H1 (cell line): ENCODE data around the gene CACNB4. TPM values are rescaled to one million over a fixed set of nuclear protein-coding genes. Genes with fewer than 3 reads are reported as not detected.

Experiments
- CTCF ChIA-PET: fragments of 300-600 bp; sonication (Branson Sonifier 250); formaldehyde crosslinking; loops from one replicate; lab custom pipeline; 2021; ENCODE audit not compliant: partially characterized antibody; lab: Charles Lee
- POLR2A ChIA-PET: fragments of 300-600 bp; sonication (Branson Sonifier 250); formaldehyde crosslinking; loops from one replicate; lab custom pipeline; 2021; ENCODE audit warnings: inconsistent platforms; ENCODE audit not compliant: partially characterized antibody; lab: Charles Lee
- DNase-seq, 2 experiments: peaks; one replicate each; pipeline versions ENCODE4 v3.0.0 to v3.0.0-alpha.2; 2010 to 2022; ENCODE audit warnings: low spot score in 2 of 2, low read depth in 1 of 2, mixed read lengths in 1 of 2
- FAIRE-seq: peaks from 2 replicates; lab custom pipeline; 2011; peaks lifted over from hg19 to GRCh38; lab: Jason Lieb, UNC
- H2AFZ ChIP-seq: 2 replicates; pipeline ENCODE4 v1.8.1; 2012; ENCODE audit warnings: low read length, inconsistent platforms
- H2AK5ac ChIP-seq: 2 replicates; pipeline ENCODE4 v1.6.1; 2013; ENCODE audit warnings: low read depth, low read length
- H2BK120ac ChIP-seq: replicated peaks from 2 replicates; pipeline ENCODE3; 2013; ENCODE audit warnings: low read depth, low read length, inconsistent platforms
- H2BK12ac ChIP-seq: 2 replicates; pipeline ENCODE4 v1.6.1; 2013; ENCODE audit warnings: low read depth, low read length
- H2BK15ac ChIP-seq: 2 replicates; pipeline ENCODE4 v1.6.1; 2013; ENCODE audit warnings: low read length
- H2BK20ac ChIP-seq: 2 replicates; pipeline ENCODE4 v1.6.1; 2013; ENCODE audit warnings: low read length
- H2BK5ac ChIP-seq: 2 replicates; pipeline ENCODE4 v1.6.1; 2013; ENCODE audit warnings: low read depth, low read length
- H3K14ac ChIP-seq: 2 replicates; pipeline ENCODE4 v1.6.1; 2013; ENCODE audit warnings: inconsistent platforms; ENCODE audit not compliant: insufficient read length
- H3K18ac ChIP-seq: 2 replicates; pipeline ENCODE4 v1.6.1; 2013; ENCODE audit warnings: low read length; ENCODE audit errors: extremely low read depth
- H3K23ac ChIP-seq: 2 replicates; pipeline ENCODE4 v1.6.1; 2013; ENCODE audit warnings: inconsistent platforms; ENCODE audit not compliant: insufficient read length
- H3K23me2 ChIP-seq: 2 replicates; pipeline ENCODE4 v1.6.1; 2013; ENCODE audit warnings: low read depth, low read length
- H3K27ac ChIP-seq: 2 replicates; pipeline ENCODE4 v1.6.1; 2011; ENCODE audit warnings: low read depth, low read length, inconsistent platforms
- H3K27me3 ChIP-seq, 4 experiments: replicated peaks in 1 of 4; 1 replicate in 1 of 4; 2 replicates in 3 of 4; pipeline versions ENCODE4 v1.6.1 to v1.8.1; 2011 to 2013; ENCODE audit warnings: low read length in 3 of 4, mild to moderate bottlenecking in 3 of 4, inconsistent platforms in 2 of 4, mixed read lengths in 2 of 4, moderate library complexity in 1 of 4; ENCODE audit not compliant: control insufficient read depth in 3 of 4, insufficient read depth in 3 of 4; ENCODE audit errors: extremely low read depth in 1 of 4
- H3K36me3 ChIP-seq, 4 experiments: 2 replicates each; pipeline versions ENCODE4 v1.6.1 to v1.8.1; 2011 to 2013; ENCODE audit warnings: mild to moderate bottlenecking in 4 of 4, low read length in 3 of 4, moderate library complexity in 2 of 4, control low read depth in 1 of 4, inconsistent platforms in 1 of 4; ENCODE audit not compliant: insufficient read depth in 4 of 4, control insufficient read depth in 2 of 4
- H3K4ac ChIP-seq: replicated peaks from 2 replicates; pipeline ENCODE3; 2013; ENCODE audit warnings: low read length, low read depth, mixed read lengths, inconsistent platforms; ENCODE audit not compliant: insufficient read length
- H3K4me1 ChIP-seq, 4 experiments: replicated peaks in 1 of 4; 1 replicate in 1 of 4; 2 replicates in 3 of 4; pipeline versions ENCODE4 v1.6.1 to v1.8.1; 2011 to 2013; ENCODE audit warnings: low read length in 3 of 4, inconsistent platforms in 2 of 4, mixed read lengths in 1 of 4; ENCODE audit not compliant: insufficient read depth in 4 of 4, control insufficient read depth in 3 of 4
- H3K4me2 ChIP-seq, 2 experiments: 2 replicates each; pipeline versions ENCODE4 v1.6.1 to v1.8.1; 2011 to 2013; ENCODE audit warnings: low read depth in 2 of 2, low read length in 2 of 2, control low read depth in 1 of 2, inconsistent platforms in 1 of 2, mild to moderate bottlenecking in 1 of 2; ENCODE audit not compliant: insufficient read depth in 1 of 2
- H3K4me3 ChIP-seq, 4 experiments: fragments of 200-600, 300-600 bp in 1 of 4; sonication (generic), shearing (Covaris generic), sonication (Bioruptor Twin) in 1 of 4; 2 replicates each; pipeline versions ENCODE4 v1.5.1 to v1.8.1; 2011 to 2016; ENCODE audit warnings: low read length in 4 of 4, low read depth in 3 of 4, control low read depth in 2 of 4, inconsistent platforms in 2 of 4, mild to moderate bottlenecking in 2 of 4, mixed read lengths in 1 of 4, moderate library complexity in 1 of 4; ENCODE audit not compliant: insufficient read depth in 2 of 4; ENCODE audit errors: extremely low read depth in 1 of 4
- H3K56ac ChIP-seq: replicated peaks from 2 replicates; pipeline ENCODE3; 2013; ENCODE audit warnings: low read depth, mild to moderate bottlenecking, mixed read lengths, low read length, inconsistent platforms; ENCODE audit not compliant: insufficient read length
- H3K79me1 ChIP-seq: 2 replicates; pipeline ENCODE4 v1.6.1; 2013; ENCODE audit warnings: low read depth, low read length, control low read depth
- H3K79me2 ChIP-seq, 2 experiments: 2 replicates each; pipeline versions ENCODE4 v1.6.1 to v1.8.1; 2012 to 2013; ENCODE audit warnings: low read length in 2 of 2, mild to moderate bottlenecking in 2 of 2, inconsistent platforms in 1 of 2; ENCODE audit not compliant: insufficient read depth in 2 of 2, control insufficient read depth in 1 of 2
- H3K9ac ChIP-seq, 4 experiments: replicated peaks in 1 of 4; 1 replicate in 1 of 4; 2 replicates in 3 of 4; pipeline versions ENCODE4 v1.6.1 to v1.8.1; 2011 to 2013; ENCODE audit warnings: low read depth in 3 of 4, low read length in 3 of 4, control low read depth in 2 of 4, mild to moderate bottlenecking in 2 of 4, moderate library complexity in 2 of 4, inconsistent platforms in 1 of 4; ENCODE audit errors: extremely low read depth in 1 of 4
- H3K9me3 ChIP-seq, 2 experiments: 2 replicates each; pipeline versions ENCODE4 v1.6.1 to v1.8.1; 2012 to 2013; ENCODE audit warnings: mild to moderate bottlenecking in 2 of 2, moderate library complexity in 2 of 2, control low read depth in 1 of 2, inconsistent platforms in 1 of 2, low read depth in 1 of 2, low read length in 1 of 2, mixed read lengths in 1 of 2; ENCODE audit not compliant: insufficient read depth in 2 of 2
- H4K20me1 ChIP-seq, 2 experiments: replicated peaks in 1 of 2; 2 replicates each; pipeline versions ENCODE3 to v1.8.1; 2011 to 2013; ENCODE audit warnings: inconsistent platforms in 2 of 2, low read length in 2 of 2, mild to moderate bottlenecking in 1 of 2; ENCODE audit not compliant: insufficient read depth in 2 of 2, control insufficient read depth in 1 of 2
- H4K5ac ChIP-seq: 2 replicates; pipeline ENCODE4 v1.6.1; 2013; ENCODE audit warnings: low read length, low read depth, mixed read lengths, inconsistent platforms; ENCODE audit not compliant: insufficient read length
- H4K8ac ChIP-seq: 2 replicates; pipeline ENCODE4 v1.8.0; 2013; ENCODE audit warnings: mild to moderate bottlenecking, moderate library complexity, low read length, inconsistent platforms; ENCODE audit not compliant: insufficient read depth; ENCODE audit errors: extremely low read depth
- H4K91ac ChIP-seq: replicated peaks from 2 replicates; pipeline ENCODE3; 2013; ENCODE audit warnings: low read length, mixed read lengths, inconsistent platforms; ENCODE audit not compliant: insufficient read length
- ATF2 ChIP-seq: IDR thresholded peaks from 2 replicates; pipeline ENCODE4 v1.6.1; 2012; ENCODE audit warnings: low read length, inconsistent platforms
- BRCA1 ChIP-seq: IDR thresholded peaks from 2 replicates; pipeline ENCODE4 v1.6.1; 2012; ENCODE audit warnings: low read depth, low read length, improper control_type of control experiment
- CBX5 ChIP-seq: fragments of 300-800, 300-1000 bp; sonication (generic); IDR thresholded peaks from 2 replicates; pipeline ENCODE4 v1.7.1; 2016; ENCODE audit warnings: antibody characterized with exemption, low read length, low read depth
- CBX8 ChIP-seq: fragments of 300-800, 300-1000 bp; sonication (generic); IDR thresholded peaks from 2 replicates; pipeline ENCODE4 v1.7.1; 2016; ENCODE audit warnings: low read depth, low read length, borderline replicate concordance
- KDM1A ChIP-seq: fragments of 200-600, 300-600 bp; sonication (generic); IDR thresholded peaks from 2 replicates; pipeline ENCODE4 v1.7.1; 2016; ENCODE audit warnings: mild to moderate bottlenecking, low read length, borderline replicate concordance
- MAFK ChIP-seq: IDR thresholded peaks from 2 replicates; pipeline ENCODE4 v1.6.1; 2012; ENCODE audit warnings: low read depth, mild to moderate bottlenecking, improper control_type of control experiment, low read length
- RAD21 ChIP-seq, 2 experiments: IDR thresholded peaks in 1 of 2; conservative IDR thresholded peaks in 1 of 2; 2 replicates each; pipeline ENCODE4 v1.6.1; 2011; ENCODE audit warnings: low read depth in 2 of 2, low read length in 2 of 2, improper control_type of control experiment in 1 of 2, inconsistent platforms in 1 of 2, mild to moderate bottlenecking in 1 of 2, moderate library complexity in 1 of 2
- RFX5 ChIP-seq: IDR thresholded peaks from 2 replicates; pipeline ENCODE4 v1.6.1; 2011; ENCODE audit warnings: low read depth, low read length, improper control_type of control experiment, borderline replicate concordance
- SIRT6 ChIP-seq: IDR thresholded peaks from one replicate; pipeline ENCODE4 v1.7.1; 2012; ENCODE audit warnings: low read length, inconsistent platforms
- SP2 ChIP-seq: IDR thresholded peaks from 2 replicates; pipeline ENCODE4 v1.6.1; 2012; ENCODE audit warnings: mild to moderate bottlenecking, low read length, inconsistent platforms
- SRF ChIP-seq: IDR thresholded peaks from 2 replicates; pipeline ENCODE4 v1.6.1; 2011; ENCODE audit warnings: mild to moderate bottlenecking, low read depth, low read length, moderate library complexity
- SUZ12 ChIP-seq: fragments of 200-600 bp; sonication (generic); IDR thresholded peaks from 2 replicates; pipeline ENCODE4 v1.6.1; 2012; ENCODE audit warnings: mild to moderate bottlenecking, inconsistent platforms, low read length, moderate library complexity, mixed read lengths
- TAF1 ChIP-seq: IDR thresholded peaks from 2 replicates; pipeline ENCODE4 v1.6.1; 2011; ENCODE audit warnings: mild to moderate bottlenecking, low read depth, low read length
- WGBS, 2 experiments: shearing (Covaris generic) in 1 of 2; methylation state at CpG; one replicate each; pipeline versions ENCODE4 v1.1.6 to v1.1.7; 2013 to 2015; ENCODE audit warnings: low lambda C conversion rate in 2 of 2, mixed read lengths in 2 of 2, inconsistent platforms in 1 of 2, low coverage in 1 of 2, missing lambda C conversion rate in 1 of 2; ENCODE audit not compliant: insufficient replicate concordance in 2 of 2, insufficient coverage in 1 of 2, insufficient read length in 1 of 2; ENCODE audit errors: extremely low coverage in 1 of 2, missing lambda C conversion rate in 1 of 2; 5-methylcytosine and 5-hydroxymethylcytosine counted together
- polyA plus RNA-seq, 7 experiments: library from polyadenylated mRNA; depleted of rRNA in 3 of 7; stranded (reverse) in 5 of 7; unstranded in 2 of 7; fragments of >200 nt in 5 of 7; fragments of 200-250 nt in 2 of 7; gene quantifications; 1 replicate in 5 of 7; 2 replicates in 1 of 7; 4 replicates in 1 of 7; pipeline versions ENCODE4 v1.2.1 to v1.2.3, GENCODE V29; 2011 to 2013; ENCODE audit warnings: missing spikeins in 2 of 7, mixed read lengths in 2 of 7
- total RNA-seq: library from RNA; stranded (reverse); fragmentation: NEBNext Ultra II Directional; extraction: Animal tissue kit (Norgen Biotek cat#: 25700); gene quantifications from 2 replicates; pipeline ENCODE4 v1.2.1, GENCODE V29; 2021

Gene CACNB4
- total and polyA plus RNA-seq, 2 of the 8 experiments (the other 6 are each of a cell fraction or from before 2014, with no cell fraction given) = 2.0 to 4.0 TPM

GRCh38 chr2:151976945-151977353 is 121.9 kb downstream of the CACNB4 start:
- 86% methylated on average over 2 of the region's 2 CpGs; no CpG with 5 or more reads in 1 of the 2 experiments for WGBS, 2 experiments
- Histone ChIP-seq H3K14ac (no peak overlapping the region), H3K9ac (no peak overlapping the region), H2BK20ac (no peak overlapping the region), H2AFZ (no peak overlapping the region), H2AK5ac (no peak overlapping the region), H4K20me1 (no peaks in the 10 kb centered on the region), H3K23me2 (no peaks in the 10 kb centered on the region), H3K79me1 (no peaks in the 10 kb centered on the region), H3K18ac (no peak overlapping the region), H3K79me2 (no peaks in the 10 kb centered on the region), H2BK15ac (no peak overlapping the region), H3K4me3 (no peak overlapping the region), H3K4ac (no peak overlapping the region), H3K4me1 (peaks cover 0 to 4% (median 1%) of the 10 kb centered on the region in 4 experiments; a peak in 3 of 7 replicates), H3K4me2 (no peak overlapping the region), H3K27ac (no peak overlapping the region), H2BK120ac (no peak overlapping the region), H4K5ac (no peak overlapping the region), H4K8ac (no peak overlapping the region), H3K36me3 (no peaks in the 10 kb centered on the region), H2BK5ac (no peak overlapping the region), H3K56ac (no peak overlapping the region), H4K91ac (no peak overlapping the region), H3K23ac (no peak overlapping the region), H2BK12ac (no peak overlapping the region), H3K27me3 (no peaks in the 10 kb centered on the region), H3K9me3 (no peaks in the 10 kb centered on the region)
- FAIRE-seq = no peak
- POLR2A ChIA-PET = no interaction called here
- CTCF ChIA-PET = interaction anchor here (1.1 to 2.5 kb wide), 4 partner anchors 22 to 659 kb away, joined by 3 to 12 read pairs (median 4); no protein-coding TSS in a partner anchor
- DNase-seq = no peak
- TF ChIP-seq ATF2 (no peak), SUZ12 (no peak), SRF (no peak), KDM1A (no peak), CBX8 (no peak), MAFK (no peak), RAD21 (IDR thresholded peaks at IDR 0.05 in 1 of 2, conservative IDR thresholded peaks at IDR 0.05 in 1 of 2; ENCODE audit: low read depth in 2 of 2, low read length in 2 of 2) (no peak), TAF1 (no peak), SIRT6 (no peak), BRCA1 (no peak), RFX5 (no peak), CBX5 (no peak), SP2 (no peak)
